T-helper 2 cell treated with Interferon-gamma antibody and Interleukin-4, amounts not matched to agents 5 μg/mL and 100 μg/mL, for 36 hours (primary cell): ENCODE measurements around the gene TGDS.
"Not testable (repeated sequence)": the region's sequence is repeated elsewhere in the genome, so short reads cannot be mapped to it uniquely, and the experiment has no call there.

Experiments
- DNase-seq: peaks from one replicate; pipeline ENCODE4 v3.0.0; 2021; ENCODE audit warnings: low spot score
- H3K27ac Mint-ChIP-seq: one replicate; pipeline ENCODE4 v1.8.0; 2021; ENCODE audit warnings: mild to moderate bottlenecking, mixed read lengths
- H3K27me3 Mint-ChIP-seq: one replicate; pipeline ENCODE4 v1.8.0; 2021; ENCODE audit warnings: low read depth, mixed read lengths
- H3K36me3 Mint-ChIP-seq: one replicate; pipeline ENCODE4 v1.8.0; 2021; ENCODE audit warnings: low read depth, mixed read lengths
- H3K4me1 Mint-ChIP-seq: one replicate; pipeline ENCODE4 v1.8.0; 2021; ENCODE audit warnings: low read depth, mixed read lengths
- H3K4me3 Mint-ChIP-seq: one replicate; pipeline ENCODE4 v1.8.0; 2022; ENCODE audit warnings: mild to moderate bottlenecking, moderate library complexity, mixed read lengths
- H3K9me3 Mint-ChIP-seq: one replicate; pipeline ENCODE4 v1.8.0; 2021; ENCODE audit warnings: mixed read lengths

The TGDS gene

GRCh38 chr13:94595950-94596574 lies at the start of gene TGDS:
Gene TGDS, minus strand, starts transcription at chr13:94596152. Its CDS starts 16 bp downstream, at chr13:94596136.
- peaks cover 7% of the 10 kb centered on the region for H3K9me3 Mint-ChIP-seq
- H3K36me3 Mint-ChIP-seq: peaks cover 27% of the 10 kb centered on the region
- H3K27me3 Mint-ChIP-seq: no peaks in the 10 kb centered on the region
- peaks cover 31% of the 10 kb centered on the region for H3K4me1 Mint-ChIP-seq
- peak within 1 kb of the TSS; percentile 95 for H3K27ac Mint-ChIP-seq
- H3K4me3 Mint-ChIP-seq: peak within 1 kb of the TSS; percentile 98
- DNase-seq: peak; percentile 92

GRCh38 chr13:94641409-94641941 lies 45.5 kb upstream of the TGDS start:
- Mint-ChIP-seq H3K27ac (no peak overlapping the region), H3K36me3 (no peaks in the 10 kb centered on the region), H3K4me3 (no peak overlapping the region), H3K27me3 (no peaks in the 10 kb centered on the region), H3K9me3 (no peaks in the 10 kb centered on the region), H3K4me1 (no peaks in the 10 kb centered on the region)
- no peak for DNase-seq

- no peaks in the 10 kb centered on the region for H3K36me3 Mint-ChIP-seq
- H3K27ac Mint-ChIP-seq: no peak overlapping the region
- no peaks in the 10 kb centered on the region for H3K9me3 Mint-ChIP-seq
- no peaks in the 10 kb centered on the region for H3K4me1 Mint-ChIP-seq
- no peak overlapping the region for H3K4me3 Mint-ChIP-seq
- no peak for DNase-seq
- no peaks in the 10 kb centered on the region for H3K27me3 Mint-ChIP-seq
Observed at GRCh38 chr13:94640721-94641120, 44.8 kb upstream of the TGDS start.

- not testable (repeated sequence) for H3K4me1 Mint-ChIP-seq, DNase-seq, H3K4me3 Mint-ChIP-seq, H3K36me3 Mint-ChIP-seq, H3K27me3 Mint-ChIP-seq, H3K27ac Mint-ChIP-seq, H3K9me3 Mint-ChIP-seq
Observed at GRCh38 chr13:94637677-94638076, 41.7 kb upstream of the TGDS start.

GRCh38 chr13:94636942-94637578 lies 41.1 kb upstream of the TGDS start:
- Mint-ChIP-seq H3K4me1 (no peaks in the 10 kb centered on the region), H3K27ac (no peak overlapping the region), H3K9me3 (no peaks in the 10 kb centered on the region), H3K36me3 (peaks cover 3% of the 10 kb centered on the region), H3K4me3 (no peak overlapping the region), H3K27me3 (no peaks in the 10 kb centered on the region)
- DNase-seq: no peak

GRCh38 chr13:94636096-94636495 lies 40.1 kb upstream of the TGDS start:
- H3K27me3 Mint-ChIP-seq, H3K9me3 Mint-ChIP-seq, H3K27ac Mint-ChIP-seq, H3K4me3 Mint-ChIP-seq, H3K4me1 Mint-ChIP-seq, H3K36me3 Mint-ChIP-seq, DNase-seq: not testable (repeated sequence)

GRCh38 chr13:94632226-94632980 lies 36.5 kb upstream of the TGDS start:
- Mint-ChIP-seq H3K27me3 (no peaks in the 10 kb centered on the region), H3K4me3 (no peak overlapping the region), H3K27ac (no peak overlapping the region), H3K4me1 (no peaks in the 10 kb centered on the region), H3K9me3 (no peaks in the 10 kb centered on the region), H3K36me3 (peaks cover 17% of the 10 kb centered on the region)
- DNase-seq: no peak

- H3K27ac Mint-ChIP-seq: no peak overlapping the region
- no peaks in the 10 kb centered on the region for H3K27me3 Mint-ChIP-seq
- H3K4me1 Mint-ChIP-seq: no peaks in the 10 kb centered on the region
- DNase-seq: no peak
- no peak overlapping the region for H3K4me3 Mint-ChIP-seq
- peaks cover 20% of the 10 kb centered on the region for H3K36me3 Mint-ChIP-seq
- H3K9me3 Mint-ChIP-seq: no peaks in the 10 kb centered on the region
Observed at GRCh38 chr13:94630858-94631257, 34.9 kb upstream of the TGDS start.

- no peak for DNase-seq
- H3K4me1 Mint-ChIP-seq: no peaks in the 10 kb centered on the region
- H3K4me3 Mint-ChIP-seq: no peak overlapping the region
- no peaks in the 10 kb centered on the region for H3K27me3 Mint-ChIP-seq
- H3K36me3 Mint-ChIP-seq: peaks cover 26% of the 10 kb centered on the region
- H3K9me3 Mint-ChIP-seq: no peaks in the 10 kb centered on the region
- no peak overlapping the region for H3K27ac Mint-ChIP-seq
Observed at GRCh38 chr13:94623316-94623715, 27.4 kb upstream of the TGDS start.

- Mint-ChIP-seq H3K9me3 (no peaks in the 10 kb centered on the region), H3K36me3 (peaks cover 27% of the 10 kb centered on the region), H3K27ac (no peak overlapping the region), H3K27me3 (no peaks in the 10 kb centered on the region), H3K4me3 (no peak overlapping the region), H3K4me1 (peaks cover under 1% of the 10 kb centered on the region)
- DNase-seq: no peak
Observed at GRCh38 chr13:94622344-94622743, 26.4 kb upstream of the TGDS start.

- no peak for DNase-seq
- no peaks in the 10 kb centered on the region for H3K9me3 Mint-ChIP-seq
- no peak overlapping the region for H3K27ac Mint-ChIP-seq
- no peak overlapping the region for H3K4me3 Mint-ChIP-seq
- H3K27me3 Mint-ChIP-seq: no peaks in the 10 kb centered on the region
- peaks cover 9% of the 10 kb centered on the region for H3K4me1 Mint-ChIP-seq
- H3K36me3 Mint-ChIP-seq: peaks cover 24% of the 10 kb centered on the region
Observed at GRCh38 chr13:94620286-94620896, 24.4 kb upstream of the TGDS start.

GRCh38 chr13:94617389-94618000 lies 21.5 kb upstream of the TGDS start:
- no peak for DNase-seq
- Mint-ChIP-seq H3K4me3 (no peak overlapping the region), H3K9me3 (no peaks in the 10 kb centered on the region), H3K27me3 (no peaks in the 10 kb centered on the region), H3K27ac (no peak overlapping the region), H3K4me1 (peaks cover 9% of the 10 kb centered on the region), H3K36me3 (peaks cover 23% of the 10 kb centered on the region)

- H3K36me3 Mint-ChIP-seq: peaks cover 23% of the 10 kb centered on the region
- DNase-seq: no peak
- H3K27me3 Mint-ChIP-seq: no peaks in the 10 kb centered on the region
- peaks cover 13% of the 10 kb centered on the region for H3K4me1 Mint-ChIP-seq
- no peaks in the 10 kb centered on the region for H3K9me3 Mint-ChIP-seq
- no peak overlapping the region for H3K4me3 Mint-ChIP-seq
- no peak overlapping the region for H3K27ac Mint-ChIP-seq
Observed at GRCh38 chr13:94613051-94613450, 17.1 kb upstream of the TGDS start.
